ENCODE results near the gene MIOS. TPM values are rescaled to one million over a fixed set of nuclear protein-coding genes. Genes with fewer than 3 reads are reported as not detected.

Gene MIOS
- total and polyA plus RNA-seq, 2 of the 8 experiments (the other 6 are each of a cell fraction or from before 2014, with no cell fraction given), result 15.5 to 50.7 TPM

DNA sequence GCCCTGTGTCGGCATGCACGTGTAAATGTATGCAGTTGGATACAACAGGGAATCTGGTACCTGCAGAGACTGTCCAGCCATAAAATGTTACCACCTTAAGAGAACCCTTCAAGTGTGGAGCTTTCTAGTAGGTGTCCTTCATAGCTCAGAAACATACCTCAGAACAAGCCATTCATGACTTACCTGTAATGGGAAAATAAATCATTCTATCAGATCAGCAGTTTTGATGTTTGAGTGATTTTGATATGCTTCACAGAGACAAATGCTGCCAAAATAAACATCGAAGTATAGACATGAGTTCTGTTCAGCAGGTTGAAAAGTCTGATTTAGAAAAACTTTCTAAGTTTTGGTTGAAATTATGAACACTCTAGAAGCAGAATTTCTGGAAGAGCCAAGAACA is 40.3 kb downstream of the MIOS start (continued):
- TF ChIP-seq CTBP2 (IDR thresholded peaks at IDR 0.05; ENCODE audit: borderline replicate concordance, insufficient read depth, insufficient read length, low read length), result no peak
- TF ChIP-seq NANOG (IDR thresholded peaks at IDR 0.05; ENCODE audit: insufficient read depth, low read depth, low read length, poor library complexity, severe bottlenecking), result no peak

Measured in H1 (cell line).